ENCODE results near the gene MAST4.

DNA sequence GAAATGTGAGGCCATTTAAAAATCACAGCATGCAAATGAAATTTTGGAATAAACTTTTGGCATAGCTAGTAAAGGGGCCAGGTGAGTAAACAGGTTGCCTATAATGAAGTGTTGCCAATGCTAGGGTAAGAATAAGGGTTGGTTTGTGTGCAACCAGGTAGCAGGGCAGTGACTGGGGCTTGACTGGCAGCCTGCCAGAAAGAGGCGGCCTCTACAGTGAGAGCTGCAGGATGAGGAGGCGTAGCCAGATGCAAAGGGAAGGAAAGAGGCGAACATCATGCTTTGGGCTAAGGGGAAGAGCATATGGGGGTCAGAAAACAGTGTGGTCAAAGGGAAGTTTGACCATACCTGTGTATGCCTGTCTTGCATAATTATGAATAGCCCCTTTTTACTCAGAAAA, 70.6 kb downstream of the MAST4 start:
- TF ChIP-seq POLR2AphosphoS5 (IDR thresholded peaks at IDR 0.05) (no peak), POLR2A (IDR thresholded peaks at IDR 0.05) (no peak)
- TF ChIP-seq, protein P1, sequence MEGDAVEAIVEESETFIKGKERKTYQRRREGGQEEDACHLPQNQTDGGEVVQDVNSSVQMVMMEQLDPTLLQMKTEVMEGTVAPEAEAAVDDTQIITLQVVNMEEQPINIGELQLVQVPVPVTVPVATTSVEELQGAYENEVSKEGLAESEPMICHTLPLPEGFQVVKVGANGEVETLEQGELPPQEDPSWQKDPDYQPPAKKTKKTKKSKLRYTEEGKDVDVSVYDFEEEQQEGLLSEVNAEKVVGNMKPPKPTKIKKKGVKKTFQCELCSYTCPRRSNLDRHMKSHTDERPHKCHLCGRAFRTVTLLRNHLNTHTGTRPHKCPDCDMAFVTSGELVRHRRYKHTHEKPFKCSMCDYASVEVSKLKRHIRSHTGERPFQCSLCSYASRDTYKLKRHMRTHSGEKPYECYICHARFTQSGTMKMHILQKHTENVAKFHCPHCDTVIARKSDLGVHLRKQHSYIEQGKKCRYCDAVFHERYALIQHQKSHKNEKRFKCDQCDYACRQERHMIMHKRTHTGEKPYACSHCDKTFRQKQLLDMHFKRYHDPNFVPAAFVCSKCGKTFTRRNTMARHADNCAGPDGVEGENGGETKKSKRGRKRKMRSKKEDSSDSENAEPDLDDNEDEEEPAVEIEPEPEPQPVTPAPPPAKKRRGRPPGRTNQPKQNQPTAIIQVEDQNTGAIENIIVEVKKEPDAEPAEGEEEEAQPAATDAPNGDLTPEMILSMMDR (IDR thresholded peaks at IDR 0.05) = no peak

All from gastroesophageal sphincter (tissue), 3 donors.